Measurements from ENCODE around the gene MYH16.

The MYH16 gene

GRCh38 chr7:99249985-99250575 lies 22.6 kb upstream of the MYH16 start:
- TF ChIP-seq CTCF (IDR thresholded peaks at IDR 0.05; ENCODE audit: low read depth, low read length) = no peak
- no peak overlapping the region for H3K4me3 ChIP-seq (replicated peaks in 1 of 2; ENCODE audit: low read depth in 2 of 2, low read length in 2 of 2)
- no peak for DNase-seq (ENCODE audit: low read depth in 2 of 2)

GRCh38 chr7:99252166-99252895 lies 20.3 kb upstream of the MYH16 start:
- no peak for DNase-seq (ENCODE audit: low read depth in 2 of 2)
- TF ChIP-seq CTCF (IDR thresholded peaks at IDR 0.05; ENCODE audit: low read depth, low read length) = no peak
- H3K4me3 ChIP-seq (replicated peaks in 1 of 2; ENCODE audit: low read depth in 2 of 2, low read length in 2 of 2) = no peak overlapping the region

DNA sequence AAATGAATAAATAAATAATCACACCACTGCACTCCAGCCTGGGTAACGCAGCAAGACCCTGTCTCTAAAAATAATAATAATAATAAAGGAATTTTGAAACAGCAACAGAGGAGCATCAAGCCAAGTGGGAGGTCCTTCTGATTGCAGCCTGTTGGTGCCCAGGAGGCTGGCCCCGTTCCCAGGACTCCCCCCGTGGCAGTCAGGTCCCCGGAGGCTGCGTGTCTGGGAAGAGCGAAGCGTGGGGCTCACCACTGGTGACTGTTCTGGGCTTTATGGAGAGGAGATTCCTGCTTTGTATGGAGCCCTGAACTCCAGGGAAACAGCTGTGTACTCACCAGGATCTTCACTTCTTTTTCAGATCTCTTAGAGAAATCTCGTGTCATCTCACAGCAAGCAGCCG lies 19.3 kb upstream of the MYH16 start:
- peak in 1 of 2 donors; percentile 32 for DNase-seq (ENCODE audit: low read depth in 2 of 2)
- H3K4me3 ChIP-seq (replicated peaks in 1 of 2; ENCODE audit: low read depth in 2 of 2, low read length in 2 of 2) = no peak overlapping the region
- TF ChIP-seq CTCF (IDR thresholded peaks at IDR 0.05; ENCODE audit: low read depth, low read length) = no peak

DNA sequence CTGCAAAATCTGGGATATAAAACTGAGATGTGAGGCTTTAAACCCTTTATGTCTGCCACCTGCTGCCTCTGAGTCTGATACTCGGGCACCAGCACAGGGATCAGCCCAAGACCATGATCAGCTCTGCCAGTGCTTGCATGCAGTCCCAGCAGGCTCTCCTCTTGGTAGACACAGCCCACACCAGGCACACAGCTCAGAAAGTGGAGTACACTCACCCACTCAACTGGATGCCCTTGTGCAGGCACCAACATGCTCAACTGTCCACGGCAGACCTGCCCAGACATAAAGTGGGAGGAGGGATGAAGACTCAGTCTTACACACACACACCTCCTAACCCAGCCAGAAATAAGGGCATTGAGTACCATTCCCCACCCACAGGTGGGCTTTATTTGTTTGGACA lies 18.2 kb upstream of the MYH16 start:
- DNase-seq (ENCODE audit: low read depth in 2 of 2) = no peak
- no peak overlapping the region for H3K4me3 ChIP-seq (replicated peaks in 1 of 2; ENCODE audit: low read depth in 2 of 2, low read length in 2 of 2)
- no peak for TF ChIP-seq CTCF (IDR thresholded peaks at IDR 0.05; ENCODE audit: low read depth, low read length)

DNA sequence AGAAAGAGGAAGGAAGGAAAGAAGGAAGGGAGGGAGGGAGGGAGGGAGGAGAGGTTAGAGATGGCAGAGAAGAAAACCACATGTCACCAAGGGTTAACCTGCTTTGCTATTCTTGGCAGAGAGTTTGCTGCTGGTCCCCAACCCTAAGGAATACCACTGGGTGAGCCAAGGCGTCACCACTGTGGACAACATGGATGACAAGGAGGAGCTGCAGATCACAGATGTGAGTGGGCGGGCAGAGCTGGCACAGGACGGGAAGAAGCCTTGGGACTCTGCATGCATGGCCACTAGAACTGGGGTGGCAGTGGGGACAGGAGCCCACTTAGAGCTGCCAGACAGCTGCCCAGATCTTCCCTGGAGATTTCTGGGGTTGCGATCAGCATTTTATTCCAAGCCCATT lies 17.2 kb upstream of the MYH16 start:
- no peak for DNase-seq (ENCODE audit: low read depth in 2 of 2)
- no peak for TF ChIP-seq CTCF (IDR thresholded peaks at IDR 0.05; ENCODE audit: low read depth, low read length)

DNA sequence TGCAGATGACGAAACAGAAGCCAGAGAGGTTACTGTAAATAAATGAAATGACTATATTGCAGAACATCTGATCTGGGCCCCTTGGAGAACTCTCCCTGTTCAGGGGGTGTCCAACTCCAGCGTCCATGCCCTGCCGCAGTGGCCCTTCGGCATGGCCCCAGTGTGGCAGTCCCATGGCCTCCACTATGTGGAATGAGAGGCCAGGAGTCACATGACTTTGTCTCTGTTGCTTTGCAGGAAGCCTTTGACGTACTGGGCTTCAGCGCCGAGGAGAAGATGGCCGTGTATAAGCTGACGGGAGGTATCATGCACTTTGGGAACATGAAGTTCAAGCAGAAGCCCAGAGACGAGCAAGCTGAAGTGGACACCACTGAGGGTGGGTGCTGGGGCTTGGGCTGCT lies 15.6 kb upstream of the MYH16 start:
- TF ChIP-seq CTCF (IDR thresholded peaks at IDR 0.05; ENCODE audit: low read depth, low read length) = no peak
- DNase-seq (ENCODE audit: low read depth in 2 of 2) = no peak
- H3K4me3 ChIP-seq (replicated peaks in 1 of 2; ENCODE audit: low read depth in 2 of 2, low read length in 2 of 2) = no peak overlapping the region

More for the DNA sequence above, 17.2 kb upstream of the MYH16 start:
- H3K4me3 ChIP-seq (replicated peaks in 1 of 2; ENCODE audit: low read depth in 2 of 2, low read length in 2 of 2) = no peak overlapping the region
